Right lobe of liver (tissue), 6 donors: ENCODE results near the gene PSMB1. TPM values are rescaled to one million over a fixed set of nuclear protein-coding genes. Genes with fewer than 3 reads are reported as not detected.

Experiments used
- ATAC-seq, 4 donors: fragments of 200-7000 bp; cut with Tn5 transposase; one replicate each; pipeline ENCODE4 v1.9.1; 2020; ENCODE audit warnings: mild to moderate bottlenecking in 4 of 4, moderate library complexity in 4 of 4
- DNase-seq, 3 donors: peaks; one replicate each; pipeline ENCODE4 v3.0.0-alpha.2; 2020
- H3K27ac ChIP-seq, 3 donors: fragments of 200-600 bp; one replicate each; pipeline ENCODE4 v1.8.0; 2022
- H3K27me3 ChIP-seq, 2 donors: fragments of 200-600 bp; one replicate each; pipeline ENCODE4 v1.8.0; 2022
- H3K36me3 ChIP-seq, 4 donors: fragments of 200-600 bp; sonication (generic) in 1 of 4; one replicate each; pipeline versions ENCODE4 v1.5.1 to v1.8.0; 2017 to 2022; ENCODE audit warnings: control low read depth in 1 of 4
- H3K4me1 ChIP-seq, 4 donors: fragments of 200-600 bp; sonication (generic) in 1 of 4; one replicate each; pipeline versions ENCODE4 v1.5.1 to v1.8.0; 2017 to 2022; ENCODE audit warnings: control low read depth in 1 of 4
- H3K4me3 ChIP-seq, 3 donors: fragments of 200-600 bp; one replicate each; pipeline ENCODE4 v1.8.0; 2022
- H3K9me3 ChIP-seq, 4 donors: fragments of 200-600 bp; sonication (generic) in 1 of 4; one replicate each; pipeline versions ENCODE4 v1.5.1 to v1.8.0; 2017 to 2022; ENCODE audit warnings: control low read depth in 1 of 4
- CTCF ChIP-seq, 4 donors: fragments of 200-600 bp in 3 of 4; fragments of 450-650 bp in 1 of 4; IDR thresholded peaks; one replicate each; pipeline versions ENCODE4 v1.5.1 to v1.8.0; 2016 to 2022; ENCODE audit warnings: antibody characterized with exemption in 4 of 4, mild to moderate bottlenecking in 2 of 4
- POLR2A ChIP-seq: fragments of 450-650 bp; IDR thresholded peaks from one replicate; pipeline ENCODE4 v1.6.1; 2017; ENCODE audit warnings: antibody characterized with exemption, mild to moderate bottlenecking
- WGBS: methylation state at CpG from one replicate; pipeline ENCODE4 v1.1.6; 2018; ENCODE audit warnings: low coverage, low lambda C conversion rate; ENCODE audit not compliant: insufficient coverage; ENCODE audit errors: missing lambda C conversion rate; 5-methylcytosine and 5-hydroxymethylcytosine counted together
- intact Hi-C, 2 donors: fragments of 100-400 bp; cut with DNase I; formaldehyde crosslinking; loops; one replicate each; pipeline versions ENCODE4 v1.11.2 to v1.14.1; 2022
- long read RNA-seq: library from polyadenylated mRNA; unstranded; transcript quantifications from one replicate; pipeline ENCODE4 v2.0.0, GENCODE V29; 2019
- total RNA-seq, 6 experiments: library from RNA; depleted of rRNA in 2 of 6; stranded (reverse); fragments of >200 nt in 2 of 6; fragmentation: NEBNext Ultra II Directional in 3 of 6; extraction: Animal tissue kit (Norgen Biotek cat#: 25700) in 3 of 6; gene quantifications; one replicate each; pipeline versions ENCODE4 v1.1.0 to v1.2.4, GENCODE V29; 2016 to 2023
- donor health status: DM: no; HTN: yes; CAD: no.
- donor health status: DM: no; HTN: no; CAD: no.
- donor health status: DM: no; HTN: no; CAD: no.
- donor health status: DM: no; HTN: yes; CAD: no.
- donor health status: DM: no; HTN: yes; CAD: no.

PSMB1 gene
- 100 to 1,000 TPM in 5 of 6 experiments, 10 to 100 TPM in 1; 90.3 to 164 (median 111) TPM for total RNA-seq
- long read RNA-seq, transcript PSMB1-201 (6 exons, 928 nt), result major isoform, 53 of 53 reads
- long read RNA-seq, partial matches to known transcripts, result 0 of 53 reads
- long read RNA-seq, other reads (novel, unspliced or antisense), result 0 of 53 reads

- intact Hi-C loops, result no loop called here
- 0% methylated on average over 20 of the region's 41 CpGs for WGBS
- no peak for TF ChIP-seq CTCF (IDR thresholded peaks at IDR 0.05)
- TF ChIP-seq POLR2A, result peak; percentile 90
- peaks cover 0 to 47% (median 11%) of the 10 kb centered on the region in 4 donors for H3K4me1 ChIP-seq
- peak within 1 kb of the TSS; percentile 84 to 96 (median 93) for H3K27ac ChIP-seq
- no peaks in the 10 kb centered on the region for H3K9me3 ChIP-seq
- H3K4me3 ChIP-seq, result peak within 1 kb of the TSS; percentile 91 to 95 (median 93)
- peak; percentile 84 to 86 (median 86) for ATAC-seq
- peak; percentile 95 to 97 (median 96) for DNase-seq
- no peaks in the 10 kb centered on the region for H3K27me3 ChIP-seq
- H3K36me3 ChIP-seq, result peaks cover 0 to 20% (median under 1%) of the 10 kb centered on the region in 4 donors
These were observed at the start of gene PSMB1 for GRCh38 chr6:170552765-170553533. PSMB1 (minus strand) TSS chr6:170553307; CDS start chr6:170553242, 65 bp downstream.

GRCh38 chr6:170597278-170597677, 44.2 kb upstream of the PSMB1 start:
- no peaks in the 10 kb centered on the region for H3K36me3 ChIP-seq
- no peaks in the 10 kb centered on the region for H3K27me3 ChIP-seq
- intact Hi-C loops, result no loop called here
- H3K9me3 ChIP-seq, result no peaks in the 10 kb centered on the region
- TF ChIP-seq CTCF (IDR thresholded peaks at IDR 0.05) (no peak), POLR2A (no peak)
- DNase-seq (no peak), ATAC-seq (no peak)
- H3K4me3 ChIP-seq, result no peak overlapping the region
- no peaks in the 10 kb centered on the region for H3K4me1 ChIP-seq
- H3K27ac ChIP-seq, result no peak overlapping the region

DNA sequence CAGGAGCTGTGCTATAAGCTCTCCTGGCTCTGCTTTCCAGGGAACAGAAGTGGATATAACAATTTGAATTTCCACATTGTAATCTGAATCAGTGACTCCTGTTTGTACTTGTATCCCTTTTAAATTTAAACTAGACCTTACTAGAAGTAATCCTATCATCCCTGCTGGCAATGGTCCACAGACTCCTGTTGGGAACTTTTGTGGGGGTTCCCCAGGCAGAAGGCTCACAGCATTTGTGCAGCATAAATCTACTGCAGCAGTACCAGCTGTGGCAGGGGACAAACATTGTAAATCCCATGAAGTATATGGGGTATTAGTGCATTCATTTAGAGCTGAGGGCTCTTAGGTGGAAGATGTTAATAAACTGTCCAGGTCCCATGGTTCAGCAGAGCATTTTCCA, 43.3 kb upstream of the PSMB1 start:
- no peaks in the 10 kb centered on the region for H3K36me3 ChIP-seq
- H3K4me1 ChIP-seq, result no peaks in the 10 kb centered on the region
- ATAC-seq (no peak), DNase-seq (no peak)
- H3K9me3 ChIP-seq, result no peaks in the 10 kb centered on the region
- intact Hi-C loops, result no loop called here
- H3K27me3 ChIP-seq, result no peaks in the 10 kb centered on the region
- H3K27ac ChIP-seq, result no peak overlapping the region
- H3K4me3 ChIP-seq, result no peak overlapping the region
- TF ChIP-seq CTCF (IDR thresholded peaks at IDR 0.05), result no peak
- no peak for TF ChIP-seq POLR2A

DNA sequence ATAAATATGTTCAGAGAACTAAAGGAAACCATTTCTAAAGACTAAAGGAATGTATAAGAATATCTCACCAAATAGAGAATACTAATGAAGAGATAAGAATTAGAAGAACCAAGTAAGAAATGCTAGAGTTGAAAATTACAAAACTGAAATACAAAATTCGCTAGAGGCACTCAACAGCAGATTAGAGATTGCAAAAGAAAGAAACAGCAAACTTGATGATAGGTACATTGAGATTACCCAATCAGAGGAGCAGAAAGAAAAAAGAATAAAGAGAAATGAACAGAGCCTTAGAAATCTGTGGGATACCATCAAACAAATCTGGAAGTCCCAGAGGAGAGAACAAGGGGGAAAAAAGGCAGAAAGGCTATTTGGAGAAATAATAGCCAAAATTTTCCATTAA, 37.6 kb upstream of the PSMB1 start:
- Histone ChIP-seq H3K4me1 (no peaks in the 10 kb centered on the region), H3K36me3 (no peaks in the 10 kb centered on the region), H3K27ac (no peak overlapping the region), H3K9me3 (no peaks in the 10 kb centered on the region), H3K4me3 (no peak overlapping the region), H3K27me3 (no peaks in the 10 kb centered on the region)
- WGBS, result 62% methylated on average over 1 of the region's 1 CpG
- DNase-seq (no peak), ATAC-seq (no peak)
- TF ChIP-seq POLR2A, result no peak
- no peak for TF ChIP-seq CTCF (IDR thresholded peaks at IDR 0.05)
- intact Hi-C loops, result no loop called here
